AG08395 (cell line): ENCODE results near the gene ZNF784.

Experiments used
- DNase-seq: peaks from one replicate; pipeline ENCODE4 v3.0.0; 2012; ENCODE audit warnings: mixed read lengths, low spot score

Gene ZNF784

GRCh38 chr19:55643003-55643886, 18.9 kb upstream of the ZNF784 start, which contains the start of gene ZNF581:
ZNF581 (plus strand) TSS chr19:55643649; CDS start chr19:55644572, 923 bp downstream.
- peak; percentile 83 for DNase-seq

- no peak for DNase-seq
These were observed 18.0 kb upstream of the ZNF784 start for GRCh38 chr19:55642153-55643002.

- no peak for DNase-seq
These were observed 17.2 kb upstream of the ZNF784 start for GRCh38 chr19:55641426-55642152.

GRCh38 chr19:55640577-55641425, 16.4 kb upstream of the ZNF784 start, which contains the start of gene ZNF580:
ZNF580 (plus strand) TSS chr19:55641002; CDS start chr19:55642509, 1,507 bp downstream.
- DNase-seq, result peak; percentile 73

GRCh38 chr19:55640043-55640576, 15.7 kb upstream of the ZNF784 start:
- DNase-seq, result peak; percentile 71

GRCh38 chr19:55638864-55639359, 14.5 kb upstream of the ZNF784 start:
- DNase-seq, result no peak

- DNase-seq, result no peak
These were observed 13.2 kb upstream of the ZNF784 start for GRCh38 chr19:55637534-55637933.

GRCh38 chr19:55636723-55637122, 12.4 kb upstream of the ZNF784 start:
- no peak for DNase-seq

GRCh38 chr19:55635856-55636440, 11.6 kb upstream of the ZNF784 start:
- DNase-seq, result no peak

- no peak for DNase-seq
These were observed 11.0 kb upstream of the ZNF784 start for GRCh38 chr19:55635334-55635717.

GRCh38 chr19:55633861-55634260, 9.5 kb upstream of the ZNF784 start:
- no peak for DNase-seq

- peak; percentile 71 for DNase-seq
These were observed 8.1 kb upstream of the ZNF784 start for GRCh38 chr19:55632463-55632834.

- DNase-seq, result no peak
These were observed 2.0 kb upstream of the ZNF784 start for GRCh38 chr19:55626350-55626749.

- DNase-seq, result no peak
These were observed 599 bp upstream of the ZNF784 start for GRCh38 chr19:55625004-55625326.

- no peak for DNase-seq
These were observed 805 bp downstream of the ZNF784 start for GRCh38 chr19:55623561-55623960.

- no peak for DNase-seq
These were observed 1.2 kb downstream of the ZNF784 start for GRCh38 chr19:55623130-55623529.

- DNase-seq, result no peak
These were observed 2.0 kb downstream of the ZNF784 start for GRCh38 chr19:55622242-55622969.

GRCh38 chr19:55621673-55622231, 2.6 kb downstream of the ZNF784 start:
- no peak for DNase-seq

- DNase-seq, result no peak
These were observed 3.1 kb downstream of the ZNF784 start for GRCh38 chr19:55621205-55621672.
